H1 (cell line): ENCODE data around the gene SLC7A11. TPM values are rescaled to one million over a fixed set of nuclear protein-coding genes. Genes with fewer than 3 reads are reported as not detected.

ENCODE experiments used
- CTCF ChIA-PET: fragments of 300-600 bp; sonication (Branson Sonifier 250); formaldehyde crosslinking; loops from one replicate; lab custom pipeline; 2021; ENCODE audit not compliant: partially characterized antibody; lab: Charles Lee
- POLR2A ChIA-PET: fragments of 300-600 bp; sonication (Branson Sonifier 250); formaldehyde crosslinking; loops from one replicate; lab custom pipeline; 2021; ENCODE audit warnings: inconsistent platforms; ENCODE audit not compliant: partially characterized antibody; lab: Charles Lee
- DNase-seq, 2 experiments: peaks; one replicate each; pipeline versions ENCODE4 v3.0.0 to v3.0.0-alpha.2; 2010 to 2022; ENCODE audit warnings: low spot score in 2 of 2, low read depth in 1 of 2, mixed read lengths in 1 of 2
- FAIRE-seq: peaks from 2 replicates; lab custom pipeline; 2011; peaks lifted over from hg19 to GRCh38; lab: Jason Lieb, UNC
- H2AFZ ChIP-seq: 2 replicates; pipeline ENCODE4 v1.8.1; 2012; ENCODE audit warnings: low read length, inconsistent platforms
- H2AK5ac ChIP-seq: 2 replicates; pipeline ENCODE4 v1.6.1; 2013; ENCODE audit warnings: low read depth, low read length
- H2BK120ac ChIP-seq: replicated peaks from 2 replicates; pipeline ENCODE3; 2013; ENCODE audit warnings: low read depth, low read length, inconsistent platforms
- H2BK12ac ChIP-seq: 2 replicates; pipeline ENCODE4 v1.6.1; 2013; ENCODE audit warnings: low read depth, low read length
- H2BK15ac ChIP-seq: 2 replicates; pipeline ENCODE4 v1.6.1; 2013; ENCODE audit warnings: low read length
- H2BK20ac ChIP-seq: 2 replicates; pipeline ENCODE4 v1.6.1; 2013; ENCODE audit warnings: low read length
- H2BK5ac ChIP-seq: 2 replicates; pipeline ENCODE4 v1.6.1; 2013; ENCODE audit warnings: low read depth, low read length
- H3K14ac ChIP-seq: 2 replicates; pipeline ENCODE4 v1.6.1; 2013; ENCODE audit warnings: inconsistent platforms; ENCODE audit not compliant: insufficient read length
- H3K18ac ChIP-seq: 2 replicates; pipeline ENCODE4 v1.6.1; 2013; ENCODE audit warnings: low read length; ENCODE audit errors: extremely low read depth
- H3K23ac ChIP-seq: 2 replicates; pipeline ENCODE4 v1.6.1; 2013; ENCODE audit warnings: inconsistent platforms; ENCODE audit not compliant: insufficient read length
- H3K23me2 ChIP-seq: 2 replicates; pipeline ENCODE4 v1.6.1; 2013; ENCODE audit warnings: low read depth, low read length
- H3K27ac ChIP-seq: 2 replicates; pipeline ENCODE4 v1.6.1; 2011; ENCODE audit warnings: low read depth, low read length, inconsistent platforms
- H3K27me3 ChIP-seq, 4 experiments: replicated peaks in 1 of 4; 1 replicate in 1 of 4; 2 replicates in 3 of 4; pipeline versions ENCODE4 v1.6.1 to v1.8.1; 2011 to 2013; ENCODE audit warnings: low read length in 3 of 4, mild to moderate bottlenecking in 3 of 4, inconsistent platforms in 2 of 4, mixed read lengths in 2 of 4, moderate library complexity in 1 of 4; ENCODE audit not compliant: control insufficient read depth in 3 of 4, insufficient read depth in 3 of 4; ENCODE audit errors: extremely low read depth in 1 of 4
- H3K36me3 ChIP-seq, 4 experiments: 2 replicates each; pipeline versions ENCODE4 v1.6.1 to v1.8.1; 2011 to 2013; ENCODE audit warnings: mild to moderate bottlenecking in 4 of 4, low read length in 3 of 4, moderate library complexity in 2 of 4, control low read depth in 1 of 4, inconsistent platforms in 1 of 4; ENCODE audit not compliant: insufficient read depth in 4 of 4, control insufficient read depth in 2 of 4
- H3K4ac ChIP-seq: replicated peaks from 2 replicates; pipeline ENCODE3; 2013; ENCODE audit warnings: low read length, low read depth, mixed read lengths, inconsistent platforms; ENCODE audit not compliant: insufficient read length
- H3K4me1 ChIP-seq, 4 experiments: replicated peaks in 1 of 4; 1 replicate in 1 of 4; 2 replicates in 3 of 4; pipeline versions ENCODE4 v1.6.1 to v1.8.1; 2011 to 2013; ENCODE audit warnings: low read length in 3 of 4, inconsistent platforms in 2 of 4, mixed read lengths in 1 of 4; ENCODE audit not compliant: insufficient read depth in 4 of 4, control insufficient read depth in 3 of 4
- H3K4me2 ChIP-seq, 2 experiments: 2 replicates each; pipeline versions ENCODE4 v1.6.1 to v1.8.1; 2011 to 2013; ENCODE audit warnings: low read depth in 2 of 2, low read length in 2 of 2, control low read depth in 1 of 2, inconsistent platforms in 1 of 2, mild to moderate bottlenecking in 1 of 2; ENCODE audit not compliant: insufficient read depth in 1 of 2
- H3K4me3 ChIP-seq, 4 experiments: fragments of 200-600, 300-600 bp in 1 of 4; sonication (generic), shearing (Covaris generic), sonication (Bioruptor Twin) in 1 of 4; 2 replicates each; pipeline versions ENCODE4 v1.5.1 to v1.8.1; 2011 to 2016; ENCODE audit warnings: low read length in 4 of 4, low read depth in 3 of 4, control low read depth in 2 of 4, inconsistent platforms in 2 of 4, mild to moderate bottlenecking in 2 of 4, mixed read lengths in 1 of 4, moderate library complexity in 1 of 4; ENCODE audit not compliant: insufficient read depth in 2 of 4; ENCODE audit errors: extremely low read depth in 1 of 4
- H3K56ac ChIP-seq: replicated peaks from 2 replicates; pipeline ENCODE3; 2013; ENCODE audit warnings: low read depth, mild to moderate bottlenecking, mixed read lengths, low read length, inconsistent platforms; ENCODE audit not compliant: insufficient read length
- H3K79me1 ChIP-seq: 2 replicates; pipeline ENCODE4 v1.6.1; 2013; ENCODE audit warnings: low read depth, low read length, control low read depth
- H3K79me2 ChIP-seq, 2 experiments: 2 replicates each; pipeline versions ENCODE4 v1.6.1 to v1.8.1; 2012 to 2013; ENCODE audit warnings: low read length in 2 of 2, mild to moderate bottlenecking in 2 of 2, inconsistent platforms in 1 of 2; ENCODE audit not compliant: insufficient read depth in 2 of 2, control insufficient read depth in 1 of 2
- H3K9ac ChIP-seq, 4 experiments: replicated peaks in 1 of 4; 1 replicate in 1 of 4; 2 replicates in 3 of 4; pipeline versions ENCODE4 v1.6.1 to v1.8.1; 2011 to 2013; ENCODE audit warnings: low read depth in 3 of 4, low read length in 3 of 4, control low read depth in 2 of 4, mild to moderate bottlenecking in 2 of 4, moderate library complexity in 2 of 4, inconsistent platforms in 1 of 4; ENCODE audit errors: extremely low read depth in 1 of 4
- H3K9me3 ChIP-seq, 2 experiments: 2 replicates each; pipeline versions ENCODE4 v1.6.1 to v1.8.1; 2012 to 2013; ENCODE audit warnings: mild to moderate bottlenecking in 2 of 2, moderate library complexity in 2 of 2, control low read depth in 1 of 2, inconsistent platforms in 1 of 2, low read depth in 1 of 2, low read length in 1 of 2, mixed read lengths in 1 of 2; ENCODE audit not compliant: insufficient read depth in 2 of 2
- H4K20me1 ChIP-seq, 2 experiments: replicated peaks in 1 of 2; 2 replicates each; pipeline versions ENCODE3 to v1.8.1; 2011 to 2013; ENCODE audit warnings: inconsistent platforms in 2 of 2, low read length in 2 of 2, mild to moderate bottlenecking in 1 of 2; ENCODE audit not compliant: insufficient read depth in 2 of 2, control insufficient read depth in 1 of 2
- H4K5ac ChIP-seq: 2 replicates; pipeline ENCODE4 v1.6.1; 2013; ENCODE audit warnings: low read length, low read depth, mixed read lengths, inconsistent platforms; ENCODE audit not compliant: insufficient read length
- H4K8ac ChIP-seq: 2 replicates; pipeline ENCODE4 v1.8.0; 2013; ENCODE audit warnings: mild to moderate bottlenecking, moderate library complexity, low read length, inconsistent platforms; ENCODE audit not compliant: insufficient read depth; ENCODE audit errors: extremely low read depth
- H4K91ac ChIP-seq: replicated peaks from 2 replicates; pipeline ENCODE3; 2013; ENCODE audit warnings: low read length, mixed read lengths, inconsistent platforms; ENCODE audit not compliant: insufficient read length
- CREB1 ChIP-seq: IDR thresholded peaks from 2 replicates; pipeline ENCODE4 v1.6.1; 2012; ENCODE audit warnings: inconsistent platforms
- RFX5 ChIP-seq: IDR thresholded peaks from 2 replicates; pipeline ENCODE4 v1.6.1; 2011; ENCODE audit warnings: low read depth, low read length, improper control_type of control experiment, borderline replicate concordance
- SIRT6 ChIP-seq: IDR thresholded peaks from one replicate; pipeline ENCODE4 v1.7.1; 2012; ENCODE audit warnings: low read length, inconsistent platforms
- SIX5 ChIP-seq: IDR thresholded peaks from 2 replicates; pipeline ENCODE4 v1.6.1; 2011; ENCODE audit warnings: mild to moderate bottlenecking, low read depth, low read length
- SP2 ChIP-seq: IDR thresholded peaks from 2 replicates; pipeline ENCODE4 v1.6.1; 2012; ENCODE audit warnings: mild to moderate bottlenecking, low read length, inconsistent platforms
- TCF12 ChIP-seq: IDR thresholded peaks from 2 replicates; pipeline ENCODE4 v1.6.1; 2011; ENCODE audit warnings: low read depth, mild to moderate bottlenecking, low read length
- TEAD4 ChIP-seq: IDR thresholded peaks from 2 replicates; pipeline ENCODE4 v1.6.1; 2012; ENCODE audit warnings: low read depth, low read length, inconsistent platforms, mixed read lengths
- ZNF274 ChIP-seq: IDR thresholded peaks from 2 replicates; pipeline ENCODE4 v1.7.0; 2012; ENCODE audit warnings: low read length, borderline replicate concordance; ENCODE audit errors: extremely low read depth
- WGBS, 2 experiments: shearing (Covaris generic) in 1 of 2; methylation state at CpG; one replicate each; pipeline versions ENCODE4 v1.1.6 to v1.1.7; 2013 to 2015; ENCODE audit warnings: low lambda C conversion rate in 2 of 2, mixed read lengths in 2 of 2, inconsistent platforms in 1 of 2, low coverage in 1 of 2, missing lambda C conversion rate in 1 of 2; ENCODE audit not compliant: insufficient replicate concordance in 2 of 2, insufficient coverage in 1 of 2, insufficient read length in 1 of 2; ENCODE audit errors: extremely low coverage in 1 of 2, missing lambda C conversion rate in 1 of 2; 5-methylcytosine and 5-hydroxymethylcytosine counted together
- polyA plus RNA-seq, 7 experiments: library from polyadenylated mRNA; depleted of rRNA in 3 of 7; stranded (reverse) in 5 of 7; unstranded in 2 of 7; fragments of >200 nt in 5 of 7; fragments of 200-250 nt in 2 of 7; gene quantifications; 1 replicate in 5 of 7; 2 replicates in 1 of 7; 4 replicates in 1 of 7; pipeline versions ENCODE4 v1.2.1 to v1.2.3, GENCODE V29; 2011 to 2013; ENCODE audit warnings: missing spikeins in 2 of 7, mixed read lengths in 2 of 7
- total RNA-seq: library from RNA; stranded (reverse); fragmentation: NEBNext Ultra II Directional; extraction: Animal tissue kit (Norgen Biotek cat#: 25700); gene quantifications from 2 replicates; pipeline ENCODE4 v1.2.1, GENCODE V29; 2021

Gene SLC7A11
- total and polyA plus RNA-seq, 2 of the 8 experiments (the other 6 are each of a cell fraction or from before 2014, with no cell fraction given): 6.6 to 17.0 TPM

- Histone ChIP-seq H3K56ac (no peak overlapping the region), H3K79me1 (no peaks in the 10 kb centered on the region), H2BK12ac (no peak overlapping the region), H3K36me3 (no peaks in the 10 kb centered on the region), H3K4me3 (no peak overlapping the region), H3K79me2 (no peaks in the 10 kb centered on the region), H2BK15ac (no peak overlapping the region), H3K14ac (no peak overlapping the region), H3K23me2 (no peaks in the 10 kb centered on the region)
- WGBS, 2 experiments: 80% methylated on average over 2 of the region's 2 CpGs; no CpG with 5 or more reads in 1 of the 2 experiments
- TF ChIP-seq CREB1 (no peak), ZNF274 (no peak), SP2 (no peak), TCF12 (no peak), SIX5 (no peak), RFX5 (no peak), TEAD4 (no peak), SIRT6 (no peak)
- TF ChIP-seq, all 59 proteins: peak for 0
- H2AK5ac ChIP-seq: no peak overlapping the region
- FAIRE-seq (no peak), DNase-seq (no peak)
- H2BK120ac ChIP-seq: no peak overlapping the region
- no peak overlapping the region for H2AFZ ChIP-seq
- H4K8ac ChIP-seq: no peak overlapping the region
- no peak overlapping the region for H4K5ac ChIP-seq
- no peak overlapping the region for H3K4ac ChIP-seq
- no peaks in the 10 kb centered on the region; a peak in 2 of 7 replicates for H3K4me1 ChIP-seq
- no peaks in the 10 kb centered on the region for H4K20me1 ChIP-seq
- no peak overlapping the region for H3K9ac ChIP-seq
- H3K27me3 ChIP-seq: no peaks in the 10 kb centered on the region
- H3K4me2 ChIP-seq: no peak overlapping the region
- no peak overlapping the region for H2BK20ac ChIP-seq
- ChIA-PET CTCF (interaction anchor here (1.2 to 1.3 kb wide), 2 partner anchors 332 to 679 kb away, joined by 3 read pairs; no protein-coding TSS in a partner anchor), POLR2A (interaction anchor here (1.1 kb wide), 1 partner anchor 50 kb away, joined by 7 read pairs; the partner anchor contains the start of gene SLC7A11)
- no peak overlapping the region for H3K23ac ChIP-seq
- H3K9me3 ChIP-seq: no peaks in the 10 kb centered on the region
- no peak overlapping the region for H4K91ac ChIP-seq
- H2BK5ac ChIP-seq: no peak overlapping the region
- H3K27ac ChIP-seq: no peak overlapping the region
- no peak overlapping the region for H3K18ac ChIP-seq
Measured at GRCh38 chr4:138192113-138192512, 50.0 kb downstream of the SLC7A11 start.
